GM19193 (cell line): ENCODE measurements around the gene GUCA2B.

Experiments used
- POLR2A ChIP-seq: IDR thresholded peaks from 4 replicates; pipeline ENCODE4 v1.6.1; 2011; ENCODE audit not compliant: insufficient read depth, insufficient read length; ENCODE audit errors: extremely low read depth

The GUCA2B gene

DNA sequence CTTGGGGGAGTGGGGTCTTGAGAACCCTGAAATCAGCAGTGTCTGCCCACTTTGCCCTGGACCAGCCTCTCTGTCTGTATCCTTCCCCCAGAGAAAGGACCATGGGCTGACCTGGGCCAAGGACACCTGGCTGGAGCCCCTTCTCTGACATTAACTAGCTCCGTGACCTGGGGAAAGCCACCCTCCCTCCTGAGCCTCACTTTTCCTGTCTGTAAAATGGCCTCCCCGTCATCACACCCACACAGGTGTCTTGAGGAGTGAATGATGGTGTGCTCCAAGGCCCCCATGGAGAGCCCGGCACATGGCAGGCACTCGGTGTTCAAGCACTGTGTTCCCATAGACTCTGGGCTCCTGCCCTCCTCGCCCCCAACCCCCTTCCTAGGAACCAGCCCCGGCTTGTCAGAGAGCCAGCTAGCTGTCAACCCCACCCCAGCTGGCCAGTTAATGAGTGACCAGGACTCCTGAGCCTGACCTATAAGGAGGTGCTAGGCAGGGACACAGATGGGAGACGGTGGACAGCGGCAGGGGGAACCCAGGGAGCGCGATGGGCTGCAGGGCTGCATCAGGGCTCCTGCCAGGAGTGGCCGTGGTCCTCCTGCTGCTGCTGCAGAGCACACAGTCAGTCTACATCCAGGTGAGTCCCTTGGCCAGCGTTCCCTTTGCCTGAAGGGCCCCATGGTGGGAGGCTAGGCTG is at the start of gene GUCA2B:
TSS of gene GUCA2B (plus strand) at position 504 of the 694 bp plus-strand sequence. CDS start at position 545, 41 bp downstream.
- TF ChIP-seq POLR2A: no peak

DNA sequence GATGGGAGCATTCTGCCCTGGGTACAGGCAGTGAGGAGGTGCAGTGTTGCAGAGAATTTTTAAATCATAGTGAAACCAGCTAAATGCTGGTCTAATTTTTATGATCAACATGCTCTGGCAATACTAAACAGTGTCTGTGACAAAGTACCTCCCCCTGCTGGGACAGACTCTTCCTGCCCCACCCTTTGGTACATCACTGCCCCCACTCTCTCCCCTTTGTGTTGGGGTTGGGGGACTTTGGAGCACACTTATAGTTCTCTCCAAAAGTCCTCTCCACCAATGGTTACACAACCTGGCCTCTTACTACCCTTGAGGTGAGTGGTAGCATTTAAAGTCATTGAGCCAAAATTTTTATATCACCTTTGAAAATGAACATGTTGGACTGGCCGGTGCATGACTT is 48.2 kb upstream of the GUCA2B start:
- TF ChIP-seq POLR2A: no peak

DNA sequence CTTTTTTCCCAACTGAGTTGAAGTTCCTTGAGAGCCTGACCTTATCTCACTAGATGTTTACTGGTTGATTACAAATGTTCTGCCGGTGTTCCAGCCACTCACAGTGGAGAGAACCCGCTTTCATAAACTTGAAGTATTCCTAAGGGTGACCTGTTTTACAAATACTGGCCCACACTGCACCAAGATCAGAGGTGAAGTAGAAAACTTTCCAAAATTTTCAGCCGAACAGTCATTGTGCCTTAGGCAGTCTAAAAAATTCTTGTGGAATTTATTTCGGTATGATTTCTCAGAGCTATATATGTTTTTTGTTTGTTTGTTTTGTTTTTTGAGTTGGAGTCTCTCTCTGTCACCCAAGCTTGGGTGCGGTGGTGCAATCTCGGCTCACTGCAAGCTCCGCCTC is 44.9 kb upstream of the GUCA2B start:
- TF ChIP-seq POLR2A: no peak

DNA sequence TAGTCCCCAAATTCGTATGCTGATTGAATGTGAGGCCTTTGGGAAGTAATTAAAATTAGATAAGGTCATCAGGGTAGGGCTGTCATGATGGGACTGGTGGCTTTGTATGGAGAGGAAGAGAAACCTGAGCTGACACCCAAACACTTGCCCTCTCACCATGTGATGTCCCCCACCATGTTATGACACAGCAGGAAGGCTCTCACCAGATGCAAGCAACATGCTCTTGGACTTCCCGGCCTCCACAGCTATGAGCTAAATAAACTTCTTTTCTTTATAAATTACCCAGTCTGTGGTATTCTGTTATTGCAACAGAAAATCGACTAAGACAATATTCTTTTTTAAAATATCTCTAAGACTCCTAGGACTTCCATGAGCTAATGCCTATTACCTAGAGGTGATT is 43.6 kb upstream of the GUCA2B start:
- TF ChIP-seq POLR2A: no peak

DNA sequence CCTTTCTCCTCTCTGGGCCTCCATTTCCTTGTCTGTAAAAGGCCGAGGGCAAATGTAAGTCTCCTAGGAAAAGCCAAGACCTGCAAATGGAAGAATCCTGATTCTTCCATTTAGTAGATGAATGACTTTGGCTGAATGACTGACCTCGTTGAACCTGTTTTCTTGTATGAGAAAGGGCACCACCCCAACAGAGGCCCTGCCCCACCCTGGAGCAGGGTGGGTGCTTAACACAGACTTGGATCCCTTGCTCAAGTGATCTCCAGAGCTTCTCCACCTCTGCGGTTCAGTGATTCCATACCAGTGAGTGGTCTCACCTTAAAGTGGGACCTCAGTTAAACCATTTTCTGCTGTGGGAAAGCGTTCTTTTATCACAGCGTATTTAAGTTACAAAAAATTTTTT is 39.0 kb upstream of the GUCA2B start:
- no peak for TF ChIP-seq POLR2A

DNA sequence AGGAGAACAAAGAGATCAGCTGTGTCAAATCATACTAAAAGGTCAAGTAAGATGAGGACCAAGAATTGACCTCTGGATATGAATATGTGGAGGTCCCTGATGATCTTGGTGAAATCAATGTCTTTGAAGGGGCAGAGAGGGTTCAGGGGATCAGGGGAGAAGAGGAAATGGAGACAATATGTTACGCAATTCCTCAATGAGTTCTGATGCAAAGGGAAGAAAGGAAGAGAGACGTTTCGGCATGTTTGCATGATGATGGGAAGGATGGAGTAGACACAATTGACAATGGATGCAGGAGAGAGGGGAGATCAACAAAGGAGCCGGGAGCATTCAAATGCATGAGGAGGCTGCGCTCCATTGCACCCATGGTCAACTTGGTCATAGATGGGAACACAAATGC is 36.0 kb upstream of the GUCA2B start:
- no peak for TF ChIP-seq POLR2A

DNA sequence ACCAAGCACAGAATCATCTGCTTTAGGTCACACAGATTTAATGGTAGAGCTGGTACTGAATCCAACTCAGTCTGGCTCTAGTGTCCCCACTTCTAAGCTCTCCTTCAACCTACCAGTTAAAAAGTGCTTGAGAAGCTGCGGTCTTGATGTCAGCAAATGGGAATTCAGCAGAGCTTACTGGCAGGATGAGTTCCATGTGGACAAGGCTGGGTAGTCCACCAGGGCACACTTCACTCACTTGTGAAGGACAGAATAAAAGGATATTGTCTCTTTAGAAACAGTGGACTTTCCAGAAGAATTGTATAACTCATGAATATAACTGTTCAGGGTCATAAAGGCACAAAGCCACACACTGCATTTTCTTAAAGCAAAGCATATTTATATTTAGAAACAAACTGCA is 35.1 kb upstream of the GUCA2B start:
- TF ChIP-seq POLR2A: no peak

DNA sequence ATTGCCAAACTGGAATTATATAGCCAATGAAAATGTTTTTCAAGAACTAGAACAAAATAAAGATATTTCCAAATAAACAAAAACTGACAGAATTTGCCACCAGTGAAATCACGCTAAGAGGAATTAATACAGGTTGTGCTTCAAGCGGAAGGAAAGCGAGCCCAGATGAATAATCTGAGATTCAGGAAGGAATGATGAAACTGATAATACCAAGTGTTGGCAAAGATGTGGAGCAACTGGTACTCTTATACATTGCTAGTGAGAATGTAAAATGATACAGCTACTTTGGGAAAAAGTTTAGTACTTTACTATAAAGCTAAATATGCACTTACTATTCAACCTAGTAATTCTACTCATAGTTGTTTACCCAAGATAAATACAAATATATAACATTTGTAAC is 30.8 kb upstream of the GUCA2B start:
- no peak for TF ChIP-seq POLR2A

DNA sequence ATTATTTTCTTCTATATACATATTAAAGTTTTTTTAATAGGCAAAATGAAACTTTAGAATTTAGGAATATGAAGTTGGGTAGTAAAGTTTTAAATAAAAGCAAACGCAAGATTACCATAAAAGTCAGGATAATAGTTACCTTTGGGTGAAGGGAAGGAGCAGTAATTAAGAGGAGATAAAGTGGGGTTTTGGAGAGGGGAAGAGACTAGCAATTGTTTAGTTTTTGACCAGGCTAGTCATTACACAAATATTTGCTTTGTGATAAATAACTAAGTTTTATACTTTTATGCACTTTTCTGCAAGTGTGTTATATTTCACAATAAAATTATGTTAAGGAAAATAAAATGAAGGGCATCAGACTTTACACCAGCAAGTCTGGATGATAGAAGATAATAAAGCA is 27.7 kb upstream of the GUCA2B start:
- TF ChIP-seq POLR2A: no peak

DNA sequence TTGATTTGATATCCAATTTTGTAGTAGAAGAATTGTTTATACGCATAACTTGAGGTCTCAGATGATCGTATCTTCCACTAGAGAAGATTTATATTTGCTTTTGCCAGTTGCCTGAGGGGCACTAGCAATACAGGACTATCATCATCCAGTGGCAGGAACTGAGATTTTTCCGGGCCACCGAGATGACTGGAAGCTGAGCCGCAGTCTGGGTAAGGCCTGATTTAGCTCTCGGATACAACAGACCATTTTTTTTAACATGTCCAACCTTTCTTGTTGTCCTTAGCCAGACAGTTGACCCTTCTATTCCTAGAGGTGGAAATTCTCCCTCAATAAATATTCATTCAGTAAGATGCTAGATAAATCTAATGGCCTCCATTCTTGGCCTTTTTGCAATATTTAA is 25.4 kb upstream of the GUCA2B start:
- TF ChIP-seq POLR2A: no peak

DNA sequence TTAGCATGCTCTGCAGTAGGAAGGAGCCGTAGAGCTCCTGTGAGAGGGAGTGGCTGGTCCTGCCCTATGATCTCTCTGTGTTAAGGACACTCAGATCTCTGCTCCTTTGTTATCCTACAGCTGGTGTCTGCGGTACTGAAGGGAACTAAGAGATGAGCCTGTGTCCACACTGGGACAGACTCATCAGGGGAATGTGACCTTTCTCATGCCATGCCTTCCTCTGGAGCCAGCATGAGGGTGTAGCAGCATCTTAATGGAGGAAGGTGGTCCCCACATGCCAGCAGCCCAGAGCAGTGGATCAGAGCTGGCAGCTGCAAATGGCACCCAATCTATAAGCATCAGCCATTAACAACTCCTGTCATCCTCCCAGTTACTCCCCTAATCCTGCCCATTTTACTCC is 24.7 kb upstream of the GUCA2B start:
- TF ChIP-seq POLR2A: no peak

DNA sequence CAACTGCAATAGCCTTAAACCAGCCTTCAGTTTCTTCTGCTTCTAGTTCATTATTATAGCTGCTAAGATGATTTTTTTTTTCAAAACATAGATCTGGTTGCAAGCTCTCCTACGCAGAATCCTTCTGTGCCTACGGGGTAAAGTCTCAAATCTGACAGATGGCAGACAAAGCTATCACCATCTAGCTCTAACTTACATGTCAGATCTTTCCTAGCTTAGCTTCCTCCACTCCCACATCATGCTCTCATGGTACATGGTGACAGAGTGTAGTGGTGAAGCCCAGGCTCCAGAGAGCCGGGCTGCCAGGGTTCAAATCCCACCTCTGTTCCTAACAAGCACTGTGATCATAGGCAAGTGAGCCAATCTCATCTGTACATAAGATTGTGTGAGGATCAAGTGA is 24.2 kb upstream of the GUCA2B start:
- TF ChIP-seq POLR2A: no peak

DNA sequence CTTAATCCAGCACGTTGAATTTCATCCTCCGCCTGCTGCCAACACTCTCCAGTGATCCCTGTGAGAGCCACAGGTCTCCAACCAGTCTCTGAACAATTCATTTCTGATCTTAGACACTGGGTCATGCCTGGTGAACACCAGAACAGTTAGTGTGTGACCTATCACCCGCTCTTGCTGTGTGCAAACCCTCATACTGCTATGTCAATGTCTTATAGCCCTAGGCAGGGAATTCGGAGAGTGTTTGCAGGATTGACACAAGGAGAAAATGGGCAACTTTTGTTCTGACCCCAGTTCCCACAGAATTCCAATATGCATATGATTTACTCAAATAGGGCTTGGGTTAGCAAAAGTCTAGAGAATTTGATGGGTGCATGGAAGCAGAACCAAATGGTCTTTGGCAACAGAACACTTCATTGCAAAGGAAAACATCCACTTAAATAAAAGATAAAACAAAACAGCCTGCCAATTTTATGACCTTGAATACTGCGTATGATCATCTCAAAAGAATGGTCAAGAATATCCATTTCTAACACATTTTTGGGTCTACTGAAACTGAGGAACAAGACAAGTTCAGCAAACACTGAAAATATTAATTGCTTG is 23.0 kb upstream of the GUCA2B start:
- TF ChIP-seq POLR2A: no peak

DNA sequence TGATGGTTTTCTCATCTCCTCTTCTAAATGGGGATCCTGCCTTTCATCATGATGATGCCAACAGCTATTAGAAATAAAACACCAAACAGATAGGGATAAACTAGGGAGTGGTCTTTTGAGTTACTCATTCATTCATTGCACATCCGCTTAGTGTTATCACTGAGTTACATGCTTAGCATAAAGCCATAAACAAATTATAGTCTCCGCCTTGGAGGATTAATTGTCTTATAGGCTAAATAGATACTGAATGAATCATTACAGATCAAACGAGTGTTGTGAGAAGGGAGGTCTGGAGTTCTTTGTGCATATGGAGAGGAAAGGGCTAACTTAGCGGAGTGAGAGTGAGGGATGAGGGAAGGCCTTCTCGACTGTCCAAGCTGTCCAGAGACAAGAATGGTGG is 19.8 kb upstream of the GUCA2B start:
- no peak for TF ChIP-seq POLR2A

DNA sequence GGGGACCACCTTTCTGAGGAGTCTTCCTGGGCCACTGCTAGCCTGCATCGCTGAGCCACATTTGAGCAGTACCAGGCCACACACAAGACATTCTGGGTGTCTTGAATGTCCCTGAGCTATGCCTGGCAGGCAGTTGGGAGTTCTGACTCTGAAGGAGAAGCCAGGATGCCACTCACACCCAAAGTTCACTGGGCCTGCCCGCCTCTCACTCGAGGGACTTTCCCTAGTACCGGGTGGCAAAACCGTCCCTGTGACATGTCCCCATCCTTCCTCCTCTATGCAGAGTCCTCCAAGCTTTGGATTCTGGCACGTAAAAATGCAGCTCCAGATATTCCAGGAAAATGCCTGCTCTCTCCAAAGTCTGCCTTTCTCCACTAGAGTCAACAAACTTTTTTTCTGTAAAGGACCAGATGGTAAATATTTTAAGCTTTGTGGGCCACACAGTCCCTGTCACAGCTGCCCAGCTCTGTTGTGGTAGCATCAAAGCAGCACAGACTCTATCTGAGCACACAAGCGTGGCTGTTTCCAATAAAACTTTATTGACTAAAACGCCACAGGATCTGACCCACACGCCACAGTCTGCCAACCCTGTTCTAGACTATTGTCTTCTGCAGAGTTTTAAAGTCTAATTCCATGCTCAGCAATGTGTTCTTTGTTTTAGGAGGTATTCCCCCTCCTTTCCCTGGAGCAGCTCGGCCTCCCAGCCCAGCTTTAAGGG is 19.2 kb upstream of the GUCA2B start:
- no peak for TF ChIP-seq POLR2A

DNA sequence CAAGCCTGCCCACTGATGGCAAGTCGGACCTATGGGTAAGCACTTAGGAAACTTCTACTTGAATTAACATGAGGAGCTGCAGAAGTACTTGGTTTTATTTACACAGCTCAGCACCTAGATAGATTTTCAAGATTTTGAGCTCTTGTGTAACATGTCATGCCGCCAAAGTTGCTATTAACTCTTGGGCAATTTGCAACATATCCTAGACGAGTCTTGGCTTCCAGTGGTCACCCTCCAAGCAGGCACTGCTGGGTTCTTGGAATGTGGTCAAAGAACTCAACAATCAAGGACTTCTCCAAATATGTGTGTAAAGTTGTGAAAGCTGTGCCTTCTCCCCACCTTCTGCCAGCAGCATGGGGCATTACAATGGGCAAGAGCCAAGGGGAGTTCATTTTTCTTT is 17.8 kb upstream of the GUCA2B start:
- no peak for TF ChIP-seq POLR2A
